Measurements from ENCODE around the gene DIPK2B.

DIPK2B gene

GRCh38 chrX:45191820-45192409 is 8.8 kb downstream of the DIPK2B start:
- no peak for DNase-seq (ENCODE audit: extremely low spot score)
- POLR2A ChIA-PET, result no interaction called here
- TF ChIP-seq L3MBTL2 (conservative IDR thresholded peaks at IDR 0.05) (no peak), LEF1 (IDR thresholded peaks at IDR 0.05; ENCODE audit: borderline replicate concordance) (no peak), TARDBP (IDR thresholded peaks at IDR 0.05) (no peak), ELF4 (IDR thresholded peaks at IDR 0.05) (no peak), BHLHE40 (IDR thresholded peaks at IDR 0.05; ENCODE audit: borderline replicate concordance) (no peak), SP1 (IDR thresholded peaks at IDR 0.05) (no peak), CTBP1 (IDR thresholded peaks at IDR 0.05; ENCODE audit: borderline replicate concordance) (no peak), NFRKB (IDR thresholded peaks at IDR 0.05) (no peak), FOXK2 (IDR thresholded peaks at IDR 0.05) (no peak), ZNF384 (IDR thresholded peaks at IDR 0.05) (no peak), SUZ12 (IDR thresholded peaks at IDR 0.05) (no peak), FOXA1 (IDR thresholded peaks at IDR 0.05) (no peak), FOXM1 (IDR thresholded peaks at IDR 0.05; ENCODE audit: borderline replicate concordance) (no peak), PKNOX1 (IDR thresholded peaks at IDR 0.05) (no peak), ARNT (IDR thresholded peaks at IDR 0.05) (no peak), HDGF (IDR thresholded peaks at IDR 0.05; ENCODE audit: borderline replicate concordance) (no peak)
- CTCF ChIA-PET, result no interaction called here

DNA sequence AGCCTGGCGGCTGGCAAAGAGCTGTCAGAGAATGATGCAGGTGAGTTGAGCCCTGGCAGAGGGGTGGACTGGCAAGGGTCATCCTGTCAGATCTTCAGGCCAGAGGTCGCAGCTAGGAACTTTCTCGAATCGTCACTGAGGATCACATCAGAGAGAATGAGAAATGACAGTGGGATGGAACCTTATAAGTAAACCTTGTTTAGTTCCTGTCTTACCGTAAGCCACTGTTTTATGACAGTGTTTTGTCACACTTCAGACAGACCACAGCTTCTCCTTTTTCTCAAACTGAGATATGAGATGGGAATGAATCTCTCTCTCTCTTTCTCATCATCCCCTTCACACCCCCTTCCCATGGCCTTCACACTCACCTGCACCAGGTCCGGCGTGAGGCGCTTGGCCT is 9.3 kb downstream of the DIPK2B start:
- POLR2A ChIA-PET, result no interaction called here
- no peak for DNase-seq (ENCODE audit: extremely low spot score)
- CTCF ChIA-PET, result no interaction called here
- TF ChIP-seq NFRKB (IDR thresholded peaks at IDR 0.05) (no peak), SP1 (IDR thresholded peaks at IDR 0.05) (no peak), PKNOX1 (IDR thresholded peaks at IDR 0.05) (no peak), TARDBP (IDR thresholded peaks at IDR 0.05) (no peak), FOXA1 (IDR thresholded peaks at IDR 0.05) (no peak), FOXK2 (IDR thresholded peaks at IDR 0.05) (no peak), L3MBTL2 (conservative IDR thresholded peaks at IDR 0.05) (no peak), HDGF (IDR thresholded peaks at IDR 0.05; ENCODE audit: borderline replicate concordance) (no peak), ZNF384 (IDR thresholded peaks at IDR 0.05) (no peak), LEF1 (IDR thresholded peaks at IDR 0.05; ENCODE audit: borderline replicate concordance) (no peak)

GRCh38 chrX:45187731-45188130 is 12.9 kb downstream of the DIPK2B start:
- POLR2A ChIA-PET, result no interaction called here
- TF ChIP-seq ARNT (IDR thresholded peaks at IDR 0.05), result no peak
- no peak for DNase-seq (ENCODE audit: extremely low spot score)
- CTCF ChIA-PET, result interaction anchor here (0.8 to 1.5 kb wide), 4 partner anchors 10 to 117 kb away, joined by 3 to 4 read pairs (median 4); no protein-coding TSS in a partner anchor

- TF ChIP-seq ARNT (IDR thresholded peaks at IDR 0.05) (no peak), CTBP1 (IDR thresholded peaks at IDR 0.05; ENCODE audit: borderline replicate concordance) (no peak), TARDBP (IDR thresholded peaks at IDR 0.05) (no peak), ZNF384 (IDR thresholded peaks at IDR 0.05) (no peak), L3MBTL2 (conservative IDR thresholded peaks at IDR 0.05) (no peak), FOXA1 (IDR thresholded peaks at IDR 0.05) (no peak), LEF1 (IDR thresholded peaks at IDR 0.05; ENCODE audit: borderline replicate concordance) (no peak), BHLHE40 (IDR thresholded peaks at IDR 0.05; ENCODE audit: borderline replicate concordance) (no peak), FOXK2 (IDR thresholded peaks at IDR 0.05) (no peak), PKNOX1 (IDR thresholded peaks at IDR 0.05) (no peak), NFRKB (IDR thresholded peaks at IDR 0.05) (no peak), SP1 (IDR thresholded peaks at IDR 0.05) (no peak), HDGF (IDR thresholded peaks at IDR 0.05; ENCODE audit: borderline replicate concordance) (no peak), ELF4 (IDR thresholded peaks at IDR 0.05) (no peak)
- CTCF ChIA-PET, result interaction anchor here (0.7 to 1.5 kb wide), 4 partner anchors 9 to 1976 kb away, joined by 3 to 4 read pairs (median 4); partner anchors contain the start of gene DIPK2B
- no peak for DNase-seq (ENCODE audit: extremely low spot score)
- POLR2A ChIA-PET, result no interaction called here
These were observed 14.0 kb downstream of the DIPK2B start for GRCh38 chrX:45186643-45187026.

DNA sequence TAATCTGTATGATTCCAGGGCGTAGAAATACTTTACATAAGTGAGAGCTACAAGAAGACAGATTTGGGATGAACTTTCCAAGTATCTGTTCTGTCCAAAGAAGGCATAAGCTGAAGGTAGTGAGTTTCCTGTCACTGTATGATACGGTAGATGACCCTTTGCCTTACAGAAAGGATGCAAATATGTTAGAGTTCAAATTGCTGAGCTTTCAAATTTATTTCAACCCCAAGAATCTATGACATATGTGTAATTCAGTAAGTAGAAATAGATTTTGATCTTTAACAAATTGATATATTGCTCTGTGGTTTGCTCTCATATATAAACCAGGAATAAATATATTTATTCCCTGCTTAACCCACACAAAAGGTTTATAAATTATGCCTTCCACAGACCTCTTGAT is 16.5 kb downstream of the DIPK2B start:
- DNase-seq (ENCODE audit: extremely low spot score), result no peak
- TF ChIP-seq ZNF384 (IDR thresholded peaks at IDR 0.05), result no peak
- no peak for TF ChIP-seq BHLHE40 (IDR thresholded peaks at IDR 0.05; ENCODE audit: borderline replicate concordance)
- TF ChIP-seq NFRKB (IDR thresholded peaks at IDR 0.05), result no peak
- TF ChIP-seq FOXM1 (IDR thresholded peaks at IDR 0.05; ENCODE audit: borderline replicate concordance), result no peak
- TF ChIP-seq L3MBTL2 (conservative IDR thresholded peaks at IDR 0.05), result no peak
- no peak for TF ChIP-seq HDGF (IDR thresholded peaks at IDR 0.05; ENCODE audit: borderline replicate concordance)
- TF ChIP-seq ARNT (IDR thresholded peaks at IDR 0.05), result no peak
- CTCF ChIA-PET, result interaction anchor here (0.9 kb wide), 1 partner anchor 25 kb away, joined by 3 read pairs; no protein-coding TSS in a partner anchor
- POLR2A ChIA-PET, result no interaction called here

DNA sequence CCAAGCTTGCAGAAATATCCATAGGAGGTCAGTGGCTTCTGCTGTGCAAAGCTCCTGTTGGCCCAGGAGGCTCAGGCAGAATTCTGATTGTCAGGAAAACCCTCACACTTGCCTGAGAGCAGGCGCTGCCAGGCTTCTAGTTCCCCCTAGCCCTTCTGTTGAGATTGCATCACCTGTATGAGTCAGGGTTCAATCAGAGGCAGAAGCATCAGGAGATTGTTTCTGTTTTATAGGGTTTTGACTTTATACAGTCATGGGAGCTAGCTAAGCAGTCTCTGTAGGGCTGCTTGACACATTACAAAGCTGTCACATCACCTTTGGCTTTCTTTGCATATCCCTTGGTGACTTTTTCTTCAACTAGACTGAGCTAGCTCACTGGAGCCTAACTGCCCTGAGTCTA is 27.8 kb downstream of the DIPK2B start:
- no peak for TF ChIP-seq FOXA1 (IDR thresholded peaks at IDR 0.05)
- no peak for DNase-seq (ENCODE audit: extremely low spot score)
- ChIA-PET CTCF (interaction anchor here (1.2 kb wide), 1 partner anchor 14 kb away, joined by 4 read pairs; no protein-coding TSS in a partner anchor), POLR2A (interaction anchor here (0.9 kb wide), 1 partner anchor 49 kb away, joined by 3 read pairs; no protein-coding TSS in a partner anchor)

GRCh38 chrX:45166781-45167180 is 33.9 kb downstream of the DIPK2B start:
- POLR2A ChIA-PET, result interaction anchor here (0.6 kb wide), 1 partner anchor 593 kb away, joined by 3 read pairs; no protein-coding TSS in a partner anchor
- no peak for DNase-seq (ENCODE audit: extremely low spot score)
- TF ChIP-seq PKNOX1 (IDR thresholded peaks at IDR 0.05) (no peak), CTBP1 (IDR thresholded peaks at IDR 0.05; ENCODE audit: borderline replicate concordance) (no peak), SP1 (IDR thresholded peaks at IDR 0.05) (no peak), FOXA1 (IDR thresholded peaks at IDR 0.05) (no peak), ELF4 (IDR thresholded peaks at IDR 0.05) (no peak), LEF1 (IDR thresholded peaks at IDR 0.05; ENCODE audit: borderline replicate concordance) (no peak), ZNF384 (IDR thresholded peaks at IDR 0.05) (no peak), TARDBP (IDR thresholded peaks at IDR 0.05) (no peak), NFRKB (IDR thresholded peaks at IDR 0.05) (no peak), FOXM1 (IDR thresholded peaks at IDR 0.05; ENCODE audit: borderline replicate concordance) (no peak), ARNT (IDR thresholded peaks at IDR 0.05) (no peak), BHLHE40 (IDR thresholded peaks at IDR 0.05; ENCODE audit: borderline replicate concordance) (no peak), FOXK2 (IDR thresholded peaks at IDR 0.05) (no peak), HDGF (IDR thresholded peaks at IDR 0.05; ENCODE audit: borderline replicate concordance) (no peak), SUZ12 (IDR thresholded peaks at IDR 0.05) (no peak), L3MBTL2 (conservative IDR thresholded peaks at IDR 0.05) (no peak)
- CTCF ChIA-PET, result no interaction called here

Data from HEK293T (cell line).